HCT116 (cell line): ENCODE data around the gene TRIAP1. TPM values are rescaled to one million over a fixed set of nuclear protein-coding genes. Genes with fewer than 3 reads are reported as not detected.

Experiments
- ATAC-seq: fragments of 200-7000 bp; cut with Tn5 transposase; 2 replicates; pipeline ENCODE4 v1.9.1; 2020; ENCODE audit warnings: mild to moderate bottlenecking, moderate library complexity
- BruUV-seq: library from RNA; stranded (reverse); fragments of 400-500 nt; replicated peaks from 2 replicates; lab custom pipeline; 2021; lab: Mats Ljungman, UMichigan
- CTCF ChIA-PET: fragments of 300-600 bp; sonication (Branson Sonifier 250); formaldehyde crosslinking; loops from one replicate; lab custom pipeline; 2021; ENCODE audit warnings: antibody characterized with exemption; lab: Charles Lee
- POLR2A ChIA-PET: fragments of 300-600, 350-600 bp; sonication (Branson Sonifier 250); formaldehyde crosslinking; loops from one replicate; lab custom pipeline; 2021; ENCODE audit warnings: antibody characterized with exemption; lab: Charles Lee
- RAD21 ChIA-PET, 2 experiments: fragments of 300-600 bp; sonication (Branson Sonifier 250); formaldehyde crosslinking; loops; one replicate each; lab custom pipeline; 2023; ENCODE audit warnings: low total read pairs in 2 of 2; ENCODE audit not compliant: uncharacterized antibody in 2 of 2, unreplicated experiment in 2 of 2, low non-redundant PET in 1 of 2; lab: Charles Lee
- DNase-seq: peaks from one replicate; pipeline ENCODE4 v3.0.0-alpha.2; 2010; ENCODE audit warnings: low read depth, low spot score
- H2AFZ ChIP-seq: fragments of 200-600 bp; shearing (Covaris generic), sonication (generic); 2 replicates; pipeline ENCODE4 v1.6.1; 2017; ENCODE audit warnings: low read depth, mixed run types, mixed read lengths, antibody characterized with exemption, low read length; ENCODE audit not compliant: poor library complexity, severe bottlenecking
- H3K27ac ChIP-seq: 2 replicates; pipeline ENCODE4 v1.5.1; 2012; ENCODE audit warnings: low read depth, low read length
- H3K27me3 ChIP-seq: fragments of 200-600 bp; sonication (generic); 2 replicates; pipeline ENCODE4 v1.6.1; 2016; ENCODE audit warnings: mixed run types, low read length, mixed read lengths; ENCODE audit not compliant: insufficient read depth
- H3K36me3 ChIP-seq, 2 experiments: fragments of 200-500 bp in 1 of 2; fragments of 200-600 bp in 1 of 2; sonication (Bioruptor generic) in 1 of 2; sonication (generic) in 1 of 2; 2 replicates each; pipeline versions ENCODE4 v1.5.1 to v1.6.1; 2014 to 2016; ENCODE audit warnings: low read length in 2 of 2, inconsistent platforms in 1 of 2, mixed read lengths in 1 of 2, mixed run types in 1 of 2; ENCODE audit not compliant: insufficient read depth in 2 of 2, control insufficient read depth in 1 of 2
- H3K4me1 ChIP-seq, 2 experiments: fragments of 200-600 bp in 1 of 2; sonication (generic) in 1 of 2; 2 replicates each; pipeline versions ENCODE4 v1.5.1 to v1.6.1; 2012 to 2017; ENCODE audit warnings: low read length in 2 of 2, inconsistent platforms in 1 of 2, mild to moderate bottlenecking in 1 of 2, mixed read lengths in 1 of 2, mixed run types in 1 of 2, moderate library complexity in 1 of 2; ENCODE audit not compliant: insufficient read depth in 2 of 2, control insufficient read depth in 1 of 2
- H3K4me2 ChIP-seq: fragments of 200-600 bp; sonication (generic); 2 replicates; pipeline ENCODE4 v1.6.1; 2017; ENCODE audit warnings: mixed run types, low read length, mixed read lengths
- H3K4me3 ChIP-seq, 2 experiments: fragments of 200-600 bp in 1 of 2; sonication (generic) in 1 of 2; replicated peaks in 1 of 2; 2 replicates each; pipeline ENCODE4 v1.5.1; 2011 to 2016; ENCODE audit warnings: low read length in 2 of 2, control low read depth in 1 of 2, low read depth in 1 of 2, mild to moderate bottlenecking in 1 of 2, mixed read lengths in 1 of 2, mixed run types in 1 of 2
- H3K79me2 ChIP-seq: fragments of 200-600 bp; sonication (generic); 2 replicates; pipeline ENCODE4 v1.6.1; 2017; ENCODE audit warnings: mild to moderate bottlenecking, mixed run types, low read length, moderate library complexity, mixed read lengths; ENCODE audit not compliant: insufficient read depth
- H3K9ac ChIP-seq: fragments of 200-600 bp; sonication (generic); 2 replicates; pipeline ENCODE4 v1.6.1; 2016; ENCODE audit warnings: low read length, mixed read lengths
- H3K9me2 ChIP-seq: fragments of 200-600 bp; sonication (generic), shearing (Covaris generic); 2 replicates; pipeline ENCODE4 v1.6.1; 2017; ENCODE audit warnings: mixed run types, mild to moderate bottlenecking, moderate library complexity; ENCODE audit not compliant: insufficient read depth
- H3K9me3 ChIP-seq, 2 experiments: fragments of 200-500 bp in 1 of 2; fragments of 200-600 bp in 1 of 2; sonication (Bioruptor generic) in 1 of 2; sonication (generic) in 1 of 2; 2 replicates each; pipeline ENCODE4 v1.6.1; 2014 to 2017; ENCODE audit warnings: low read length in 2 of 2, mixed read lengths in 2 of 2, inconsistent platforms in 1 of 2, low read depth in 1 of 2, mild to moderate bottlenecking in 1 of 2, mixed run types in 1 of 2, moderate library complexity in 1 of 2; ENCODE audit not compliant: control insufficient read depth in 1 of 2, insufficient read depth in 1 of 2
- H4K20me1 ChIP-seq: fragments of 200-600 bp; sonication (generic), shearing (Covaris generic); 2 replicates; pipeline ENCODE4 v1.6.1; 2017; ENCODE audit warnings: mixed run types, mild to moderate bottlenecking, moderate library complexity; ENCODE audit not compliant: insufficient read depth
- CBX3 ChIP-seq: IDR thresholded peaks from 2 replicates; pipeline ENCODE4 v1.6.1; 2012; ENCODE audit warnings: low read depth
- CTCF ChIP-seq, 3 experiments: fragments of 200-600 bp in 1 of 3; sonication (generic) in 1 of 3; IDR thresholded peaks in 2 of 3; conservative IDR thresholded peaks in 1 of 3; 2 replicates each; pipeline ENCODE4 v1.5.1; 2012 to 2017; ENCODE audit warnings: low read depth in 2 of 3, low read length in 2 of 3, antibody characterized with exemption in 1 of 3, borderline replicate concordance in 1 of 3, control low read depth in 1 of 3, mild to moderate bottlenecking in 1 of 3, mixed read lengths in 1 of 3, mixed run types in 1 of 3, moderate library complexity in 1 of 3; ENCODE audit not compliant: insufficient read depth in 1 of 3
- ELF1 ChIP-seq: IDR thresholded peaks from 2 replicates; pipeline ENCODE4 v1.6.1; 2012; ENCODE audit warnings: low read depth, borderline replicate concordance
- EZH2phosphoT487 ChIP-seq: fragments of 200-600 bp; IDR thresholded peaks from 2 replicates; pipeline ENCODE4 v1.6.1; 2018; ENCODE audit warnings: antibody characterized with exemption, borderline replicate concordance
- POLR2A ChIP-seq: IDR thresholded peaks from 2 replicates; pipeline ENCODE4 v1.7.0; 2011; ENCODE audit warnings: borderline replicate concordance; ENCODE audit not compliant: insufficient read depth, insufficient read length; ENCODE audit errors: extremely low read depth
- POLR2AphosphoS5 ChIP-seq: IDR thresholded peaks from 2 replicates; pipeline ENCODE4 v1.6.1; 2011; ENCODE audit warnings: mild to moderate bottlenecking, low read depth, low read length, moderate library complexity
- RAD21 ChIP-seq: IDR thresholded peaks from 2 replicates; pipeline ENCODE4 v1.6.1; 2012; ENCODE audit warnings: low read depth, mild to moderate bottlenecking
- SP1 ChIP-seq: IDR thresholded peaks from 2 replicates; pipeline ENCODE4 v1.6.1; 2012; ENCODE audit warnings: low read depth
- SRF ChIP-seq: IDR thresholded peaks from 2 replicates; pipeline ENCODE4 v1.6.1; 2012; ENCODE audit warnings: low read depth
- TCF7L2 ChIP-seq: IDR thresholded peaks from 2 replicates; pipeline ENCODE4 v1.7.0; 2011; ENCODE audit warnings: borderline replicate concordance, inconsistent platforms; ENCODE audit not compliant: insufficient read depth, insufficient read length; ENCODE audit errors: extremely low read depth
- ZFX ChIP-seq: fragments of 450-650 bp; IDR thresholded peaks from 2 replicates; pipeline ENCODE4 v1.6.1; 2017
- intact Hi-C: fragments of 100-400 bp; cut with micrococcal nuclease; formaldehyde crosslinking; loops from 2 replicates; pipeline ENCODE4 v1.10.0; 2022
- total RNA-seq: library from RNA; stranded (reverse); gene quantifications from one replicate; pipeline ENCODE4 v1.2.1, GENCODE V29; 2021; ENCODE audit not compliant: unreplicated experiment
- TF ChIP-seq, protein P1 (sequence below): IDR thresholded peaks from 2 replicates; pipeline ENCODE4 v1.6.1; 2012; ENCODE audit warnings: low read depth
- TF ChIP-seq, protein P2 (sequence below): IDR thresholded peaks from 2 replicates; pipeline ENCODE4 v1.6.1; 2012

TRIAP1 gene
- total RNA-seq, 1 experiment from 2014 or later: 40.3 TPM

DNA sequence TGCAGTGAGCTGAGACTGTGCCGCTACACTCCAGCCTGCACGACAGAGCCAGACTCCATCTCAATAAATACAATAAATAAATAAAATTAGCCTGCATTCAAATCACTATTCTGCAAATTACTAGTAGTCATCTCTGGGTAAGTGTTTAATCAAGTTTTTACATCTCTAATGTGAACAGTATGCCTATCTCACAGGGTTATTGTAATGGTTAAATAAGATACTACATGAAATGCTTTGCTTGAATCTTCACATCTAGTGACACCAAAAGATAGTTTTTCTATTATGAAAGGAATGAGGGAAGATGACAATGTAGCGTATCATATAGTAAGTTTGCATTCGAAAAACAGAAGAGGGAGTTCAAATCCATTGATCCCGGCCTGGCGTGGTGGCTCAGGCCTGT is 21.3 kb upstream of the TRIAP1 start:
- Histone ChIP-seq H3K9ac (no peak overlapping the region), H3K4me3 (no peak overlapping the region), H3K4me1 (peaks cover 15 to 39% of the 10 kb centered on the region in 2 experiments), H3K36me3 (peaks cover 38 to 40% of the 10 kb centered on the region in 2 experiments), H3K27ac (no peak overlapping the region), H3K9me3 (no peaks in the 10 kb centered on the region), H3K4me2 (peak overlapping the region; percentile 91; the same call in 1 of the 2 replicates), H3K27me3 (no peaks in the 10 kb centered on the region), H3K9me2 (no peaks in the 10 kb centered on the region), H4K20me1 (peaks cover 29% of the 10 kb centered on the region; the same call in 1 of the 2 replicates), H3K79me2 (peaks cover 83% of the 10 kb centered on the region), H2AFZ (no peak overlapping the region)
- intact Hi-C loops: loop anchor here (5.0 kb wide), 1 partner anchor 130 kb away; no protein-coding TSS in a partner anchor
- no peak for ATAC-seq
- no peak for TF ChIP-seq RAD21
- no peak for TF ChIP-seq EZH2phosphoT487
- no peak for TF ChIP-seq ZFX
- TF ChIP-seq CBX3: no peak
- TF ChIP-seq, protein P1, sequence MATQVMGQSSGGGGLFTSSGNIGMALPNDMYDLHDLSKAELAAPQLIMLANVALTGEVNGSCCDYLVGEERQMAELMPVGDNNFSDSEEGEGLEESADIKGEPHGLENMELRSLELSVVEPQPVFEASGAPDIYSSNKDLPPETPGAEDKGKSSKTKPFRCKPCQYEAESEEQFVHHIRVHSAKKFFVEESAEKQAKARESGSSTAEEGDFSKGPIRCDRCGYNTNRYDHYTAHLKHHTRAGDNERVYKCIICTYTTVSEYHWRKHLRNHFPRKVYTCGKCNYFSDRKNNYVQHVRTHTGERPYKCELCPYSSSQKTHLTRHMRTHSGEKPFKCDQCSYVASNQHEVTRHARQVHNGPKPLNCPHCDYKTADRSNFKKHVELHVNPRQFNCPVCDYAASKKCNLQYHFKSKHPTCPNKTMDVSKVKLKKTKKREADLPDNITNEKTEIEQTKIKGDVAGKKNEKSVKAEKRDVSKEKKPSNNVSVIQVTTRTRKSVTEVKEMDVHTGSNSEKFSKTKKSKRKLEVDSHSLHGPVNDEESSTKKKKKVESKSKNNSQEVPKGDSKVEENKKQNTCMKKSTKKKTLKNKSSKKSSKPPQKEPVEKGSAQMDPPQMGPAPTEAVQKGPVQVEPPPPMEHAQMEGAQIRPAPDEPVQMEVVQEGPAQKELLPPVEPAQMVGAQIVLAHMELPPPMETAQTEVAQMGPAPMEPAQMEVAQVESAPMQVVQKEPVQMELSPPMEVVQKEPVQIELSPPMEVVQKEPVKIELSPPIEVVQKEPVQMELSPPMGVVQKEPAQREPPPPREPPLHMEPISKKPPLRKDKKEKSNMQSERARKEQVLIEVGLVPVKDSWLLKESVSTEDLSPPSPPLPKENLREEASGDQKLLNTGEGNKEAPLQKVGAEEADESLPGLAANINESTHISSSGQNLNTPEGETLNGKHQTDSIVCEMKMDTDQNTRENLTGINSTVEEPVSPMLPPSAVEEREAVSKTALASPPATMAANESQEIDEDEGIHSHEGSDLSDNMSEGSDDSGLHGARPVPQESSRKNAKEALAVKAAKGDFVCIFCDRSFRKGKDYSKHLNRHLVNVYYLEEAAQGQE: no peak
- no peak for TF ChIP-seq POLR2AphosphoS5
- no peak for TF ChIP-seq SRF
- TF ChIP-seq, protein P2, sequence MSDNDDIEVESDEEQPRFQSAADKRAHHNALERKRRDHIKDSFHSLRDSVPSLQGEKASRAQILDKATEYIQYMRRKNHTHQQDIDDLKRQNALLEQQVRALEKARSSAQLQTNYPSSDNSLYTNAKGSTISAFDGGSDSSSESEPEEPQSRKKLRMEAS: no peak
- no peak for TF ChIP-seq POLR2A
- TF ChIP-seq CTCF (IDR thresholded peaks at IDR 0.05 in 2 of 3, conservative IDR thresholded peaks at IDR 0.05 in 1 of 3; ENCODE audit: borderline replicate concordance in 1 of 3, insufficient read depth in 1 of 3, low read depth in 2 of 3, low read length in 2 of 3): no peak
- no peak for TF ChIP-seq TCF7L2
- TF ChIP-seq ELF1: no peak
- no peak for TF ChIP-seq SP1
- ChIA-PET POLR2A (interaction anchor here (2.3 kb wide), 1 partner anchor 29 kb away, joined by 12 read pairs; the partner anchor contains the start of gene DYNLL1), CTCF (interaction anchor here (1.2 to 3.2 kb wide), 3 partner anchors 10 to 114 kb away, joined by 3 to 25 read pairs (median 10); partner anchors contain the start of gene POP5), RAD21 (interaction anchor here in 1 of 2 experiments (0.9 kb wide), 1 partner anchor 132 kb away, joined by 3 read pairs; no protein-coding TSS in a partner anchor)
- DNase-seq: no peak
- BruUV-seq: no TSS peak
